Measurements from ENCODE around the gene TACC2.

GRCh38 chr10:121988361-121989324 is at the start of gene TACC2:
- TF ChIP-seq CTCF (IDR thresholded peaks at IDR 0.05) (no peak), POLR2AphosphoS5 (IDR thresholded peaks at IDR 0.05) (no peak)
